Measurements from ENCODE around the gene DHX36. TPM values are rescaled to one million over a fixed set of nuclear protein-coding genes. Genes with fewer than 3 reads are reported as not detected.

The DHX36 gene
- total and polyA plus RNA-seq, 2 of the 4 experiments (the other 2 are of a cell fraction): 27.1 to 30.2 TPM

DNA sequence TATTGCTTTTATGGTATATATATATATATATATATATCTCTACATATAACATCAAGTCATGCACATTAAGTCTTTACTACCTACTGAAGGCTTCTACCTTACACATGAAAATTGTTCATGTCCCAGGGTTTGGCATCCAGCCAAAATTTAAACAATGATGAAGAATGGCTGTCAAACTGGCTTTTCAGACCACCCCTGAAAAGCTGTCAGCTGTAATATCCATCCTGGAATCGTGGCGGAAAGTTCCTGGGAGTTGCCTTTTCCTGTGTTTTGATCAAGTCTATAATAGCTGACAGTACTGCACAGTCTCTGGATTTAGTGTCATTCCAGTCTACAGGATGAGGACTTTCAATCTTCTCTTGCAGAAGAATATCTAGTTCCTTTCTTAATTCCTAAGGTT, 48.3 kb downstream of the DHX36 start:
- no peaks in the 10 kb centered on the region for H3K27me3 ChIP-seq (ENCODE audit: control insufficient read depth, insufficient read depth, low read length)
- TF ChIP-seq FOS (IDR thresholded peaks at IDR 0.05; ENCODE audit: low read depth, low read length) (no peak), MAFK (IDR thresholded peaks at IDR 0.05; ENCODE audit: low read depth, low read length) (no peak), NFE2L2 (IDR thresholded peaks at IDR 0.05; ENCODE audit: low read depth, low read length) (no peak), BHLHE40 (IDR thresholded peaks at IDR 0.05; ENCODE audit: low read depth, low read length) (no peak), CEBPB (IDR thresholded peaks at IDR 0.05; ENCODE audit: low read depth, low read length) (no peak), USF2 (IDR thresholded peaks at IDR 0.05; ENCODE audit: low read depth, low read length) (no peak), POLR2A (IDR thresholded peaks at IDR 0.05; ENCODE audit: low read depth, low read length) (no peak), CHD1 (IDR thresholded peaks at IDR 0.05; ENCODE audit: low read depth, low read length) (no peak), MAZ (IDR thresholded peaks at IDR 0.05; ENCODE audit: borderline replicate concordance, low read depth, low read length) (no peak), SMC3 (IDR thresholded peaks at IDR 0.05; ENCODE audit: low read depth, low read length) (no peak)
- TF ChIP-seq, protein P1, sequence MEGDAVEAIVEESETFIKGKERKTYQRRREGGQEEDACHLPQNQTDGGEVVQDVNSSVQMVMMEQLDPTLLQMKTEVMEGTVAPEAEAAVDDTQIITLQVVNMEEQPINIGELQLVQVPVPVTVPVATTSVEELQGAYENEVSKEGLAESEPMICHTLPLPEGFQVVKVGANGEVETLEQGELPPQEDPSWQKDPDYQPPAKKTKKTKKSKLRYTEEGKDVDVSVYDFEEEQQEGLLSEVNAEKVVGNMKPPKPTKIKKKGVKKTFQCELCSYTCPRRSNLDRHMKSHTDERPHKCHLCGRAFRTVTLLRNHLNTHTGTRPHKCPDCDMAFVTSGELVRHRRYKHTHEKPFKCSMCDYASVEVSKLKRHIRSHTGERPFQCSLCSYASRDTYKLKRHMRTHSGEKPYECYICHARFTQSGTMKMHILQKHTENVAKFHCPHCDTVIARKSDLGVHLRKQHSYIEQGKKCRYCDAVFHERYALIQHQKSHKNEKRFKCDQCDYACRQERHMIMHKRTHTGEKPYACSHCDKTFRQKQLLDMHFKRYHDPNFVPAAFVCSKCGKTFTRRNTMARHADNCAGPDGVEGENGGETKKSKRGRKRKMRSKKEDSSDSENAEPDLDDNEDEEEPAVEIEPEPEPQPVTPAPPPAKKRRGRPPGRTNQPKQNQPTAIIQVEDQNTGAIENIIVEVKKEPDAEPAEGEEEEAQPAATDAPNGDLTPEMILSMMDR (conservative IDR thresholded peaks at IDR 0.05; ENCODE audit: low read depth, low read length): no peak
- H3K4ac ChIP-seq (ENCODE audit: low read depth, low read length): no peak overlapping the region
- ChIA-PET POLR2A (ENCODE audit: unreplicated experiment) (no interaction called here), CTCF (no interaction called here)
- no peak overlapping the region for H4K5ac ChIP-seq (ENCODE audit: low read depth, low read length)
- no peaks in the 10 kb centered on the region for H3K9me3 ChIP-seq (ENCODE audit: control insufficient read depth, insufficient read depth, low read length)
- H2BK5ac ChIP-seq (ENCODE audit: low read depth, low read length, poor library complexity, severe bottlenecking): no peak overlapping the region
- H4K8ac ChIP-seq (ENCODE audit: low read depth in 2 of 2, low read length in 2 of 2): no peak overlapping the region
- H2AK9ac ChIP-seq (replicated peaks; ENCODE audit: low read depth, low read length, poor library complexity): no peak overlapping the region
- H3K56ac ChIP-seq (ENCODE audit: extremely low read depth, insufficient read depth, low read length): no peak overlapping the region
- H2BK120ac ChIP-seq (ENCODE audit: low read depth, low read length): no peak overlapping the region
- intact Hi-C loops (cut with micrococcal nuclease): loop anchor here (5.0 kb wide), 1 partner anchor 36 kb away; no protein-coding TSS in a partner anchor
- dilution Hi-C loops (cut with HindIII; ENCODE audit: low sequenced_read_pairs, unreplicated experiment): no loop called here
- no peak overlapping the region for H3K18ac ChIP-seq (ENCODE audit: low read depth, low read length)
- no peak overlapping the region for H3K23ac ChIP-seq (ENCODE audit: low read depth, low read length)
- no peak overlapping the region for H2AFZ ChIP-seq (replicated peaks; ENCODE audit: low read length, poor library complexity)
- H2BK20ac ChIP-seq (ENCODE audit: low read depth, low read length): no peak overlapping the region
- WGBS, 2 experiments (ENCODE audit: extremely low coverage in 2 of 2, insufficient read length in 1 of 2): no CpG with 5 or more reads among the region's 2 CpGs
- H3K14ac ChIP-seq (replicated peaks; ENCODE audit: low read depth, low read length): no peak overlapping the region
- H3K4me2 ChIP-seq (ENCODE audit: low read depth, low read length): no peak overlapping the region
- ATAC-seq (ENCODE audit: low read depth) (no peak), DNase-seq (no peak)
- no peak overlapping the region for H2AK5ac ChIP-seq (ENCODE audit: low read depth, low read length)
- H3K79me1 ChIP-seq (ENCODE audit: low read depth in 1 of 2, low read length in 2 of 2): peaks cover 0 to 2% of the 10 kb centered on the region in 2 experiments; a peak in 2 of 4 replicates
- H3K27ac ChIP-seq (ENCODE audit: insufficient read depth, low read length): no peak overlapping the region
- H3K9ac ChIP-seq (ENCODE audit: low read depth, low read length): no peak overlapping the region
- no peaks in the 10 kb centered on the region for H3K9me1 ChIP-seq (ENCODE audit: insufficient read depth, low read length)
- no peak overlapping the region for H4K91ac ChIP-seq (ENCODE audit: insufficient read depth, low read depth, low read length)
- H4K20me1 ChIP-seq (ENCODE audit: insufficient read depth, low read length): no peaks in the 10 kb centered on the region
- H2BK15ac ChIP-seq (ENCODE audit: low read depth, low read length): no peak overlapping the region
- no peaks in the 10 kb centered on the region for H3K4me1 ChIP-seq (ENCODE audit: control insufficient read depth, insufficient read depth, low read length)
- TSS peak; percentile 37 for BruUV-seq (replicated peaks)
- in situ Hi-C loops (cut with MboI; ENCODE audit: low sequenced_read_pairs): no loop called here
- H3K36me3 ChIP-seq (ENCODE audit: control insufficient read depth, insufficient read depth, low read length): peaks cover 23% of the 10 kb centered on the region
- H3K4me3 ChIP-seq (ENCODE audit: insufficient read depth, low read depth, low read length): no peak overlapping the region

Measured in IMR-90 (cell line).